A549 treated with dexamethasone at 1 μM for 4 hours (cell line): ENCODE data around the gene C1orf56. TPM values are rescaled to one million over a fixed set of nuclear protein-coding genes. Genes with fewer than 3 reads are reported as not detected.

Experiments used
- total RNA-seq: library from RNA; stranded (reverse); fragments of 200-300 nt; extraction: Qiagen RNA extraction; gene quantifications from 5 replicates; pipeline ENCODE4 v1.2.3, GENCODE V29; 2022

Gene C1orf56, protein sequence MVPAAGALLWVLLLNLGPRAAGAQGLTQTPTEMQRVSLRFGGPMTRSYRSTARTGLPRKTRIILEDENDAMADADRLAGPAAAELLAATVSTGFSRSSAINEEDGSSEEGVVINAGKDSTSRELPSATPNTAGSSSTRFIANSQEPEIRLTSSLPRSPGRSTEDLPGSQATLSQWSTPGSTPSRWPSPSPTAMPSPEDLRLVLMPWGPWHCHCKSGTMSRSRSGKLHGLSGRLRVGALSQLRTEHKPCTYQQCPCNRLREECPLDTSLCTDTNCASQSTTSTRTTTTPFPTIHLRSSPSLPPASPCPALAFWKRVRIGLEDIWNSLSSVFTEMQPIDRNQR
- 5.6 to 8.1 TPM (median 6.4 TPM) in 5 replicates for total RNA-seq

DNA sequence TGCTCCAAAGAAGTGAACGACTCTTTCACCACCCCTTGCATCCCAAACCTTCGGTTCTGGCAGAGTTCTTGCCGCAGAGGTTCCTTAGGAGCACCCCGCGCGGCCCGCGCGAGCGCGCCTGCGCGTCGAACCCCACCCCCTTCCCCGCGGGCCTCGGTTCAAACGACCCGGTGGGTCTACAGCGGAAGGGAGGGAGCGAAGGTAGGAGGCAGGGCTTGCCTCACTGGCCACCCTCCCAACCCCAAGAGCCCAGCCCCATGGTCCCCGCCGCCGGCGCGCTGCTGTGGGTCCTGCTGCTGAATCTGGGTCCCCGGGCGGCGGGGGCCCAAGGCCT, at the start of gene C1orf56:
Gene C1orf56, plus strand, starts transcription at position 161 of the 334 bp plus-strand sequence. Its CDS starts 97 bp downstream, at position 258.

DNA sequence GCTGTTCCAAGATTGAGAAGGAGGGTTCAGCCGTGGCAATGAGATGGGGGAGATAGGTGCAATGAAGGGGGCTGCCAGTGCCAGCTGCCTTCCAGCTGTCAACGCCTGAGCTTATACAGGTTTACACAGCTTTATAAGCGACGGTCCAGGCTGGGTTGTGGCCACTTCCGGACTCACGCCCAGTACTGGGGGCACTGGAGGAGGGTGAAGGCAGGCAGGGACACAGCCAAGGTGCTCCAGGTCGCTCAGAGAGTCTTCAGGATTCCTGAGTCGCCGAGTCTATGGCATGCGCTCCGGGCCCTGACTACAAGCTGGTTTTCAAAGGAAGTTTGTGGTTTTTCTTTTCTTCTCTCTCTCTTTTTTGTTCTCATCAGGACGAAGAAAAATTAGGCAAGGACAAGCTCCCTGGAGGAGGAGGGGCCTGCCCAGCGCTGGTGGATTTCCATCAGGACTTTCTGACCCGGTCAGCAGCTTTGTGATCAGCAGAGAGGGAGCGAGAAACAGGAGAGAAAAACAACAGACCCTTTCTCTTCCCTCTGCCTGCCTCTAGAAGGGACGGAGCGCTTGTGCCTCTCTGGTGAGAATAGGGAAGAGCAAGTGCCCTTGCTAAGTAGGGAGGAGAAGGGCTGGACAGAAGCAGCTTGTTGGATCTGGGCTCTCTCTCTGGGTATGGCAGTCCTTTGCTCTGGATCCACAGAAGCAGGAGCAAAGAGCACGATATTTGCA, 41.1 kb upstream of the C1orf56 start, which contains the start of gene MINDY1:
Gene MINDY1, minus strand, starts transcription at position 576 of the 726 bp plus-strand sequence. CDS start 4,285 bp downstream, outside the sequence.

GRCh38 chr1:151008244-151009205, 39.0 kb upstream of the C1orf56 start, which contains the start of gene PRUNE1:
Gene PRUNE1, plus strand, starts transcription at chr1:151008449. Its CDS starts 184 bp downstream, at chr1:151008633.

DNA sequence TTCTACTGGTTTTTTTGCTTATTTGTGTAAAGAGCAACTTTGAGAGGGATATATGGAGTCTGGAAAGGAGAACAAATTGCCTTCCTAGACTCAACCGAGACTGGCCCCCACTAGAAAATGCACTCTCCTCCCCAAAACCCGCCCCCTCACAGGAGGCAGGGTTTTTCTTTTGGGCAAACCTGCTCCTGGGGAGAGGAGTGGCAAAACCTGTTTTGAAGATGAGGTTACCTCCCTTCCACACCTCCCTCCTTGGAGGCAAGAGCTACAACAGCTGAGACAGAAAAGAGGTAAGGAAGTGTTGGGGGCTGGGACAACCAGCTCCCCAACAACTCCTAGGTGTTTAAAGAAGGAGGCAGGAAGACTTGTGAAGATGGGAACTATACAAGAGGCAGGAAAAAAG, 11.2 kb upstream of the C1orf56 start, which contains the start of gene BNIPL:
Gene BNIPL, plus strand, starts transcription at position 231 of the 400 bp plus-strand sequence. Its CDS starts 140 bp downstream, at position 371.

GRCh38 chr1:151059109-151060006, 11.8 kb downstream of the C1orf56 start, which contains the start of gene CDC42SE1:
Gene CDC42SE1, minus strand, starts transcription at chr1:151059622. Its CDS starts 3,892 bp downstream, at chr1:151055730.

GRCh38 chr1:151060007-151060656, 12.6 kb downstream of the C1orf56 start, which contains the start of gene MLLT11:
Gene MLLT11, plus strand, starts transcription at chr1:151060397. Its CDS starts 6,828 bp downstream, at chr1:151067225.

GRCh38 chr1:151070474-151071276, 23.1 kb downstream of the C1orf56 start, which contains the start of gene GABPB2:
Gene GABPB2, plus strand, starts transcription at chr1:151070761. Its CDS starts 17,429 bp downstream, at chr1:151088190.

Other genes with a start within 250 kb of the C1orf56 start
- gene CTSK, start 239.5 kb upstream of the C1orf56 start, total RNA-seq: 1.2 to 2.1 TPM (median 1.7 TPM) in 5 replicates
- 9.3 to 15.0 TPM (median 14.1 TPM) in 5 replicates for gene ARNT, start 171.2 kb upstream of the C1orf56 start, total RNA-seq
- not detected in 5 replicates for gene CTXND2, start 160.6 kb upstream of the C1orf56 start, total RNA-seq
- gene SETDB1, start 121.4 kb upstream of the C1orf56 start, total RNA-seq: 21.6 to 27.7 TPM (median 24.1 TPM) in 5 replicates
- 239 to 260 TPM (median 257 TPM) in 5 replicates for gene CERS2, start 72.9 kb upstream of the C1orf56 start, total RNA-seq
- gene ANXA9, start 65.5 kb upstream of the C1orf56 start, total RNA-seq: 0.71 to 1.2 TPM (median 0.89 TPM) in 5 replicates
- gene MINDY1, start 40.8 kb upstream of the C1orf56 start, total RNA-seq: 2.5 to 3.9 TPM (median 3.3 TPM) in 5 replicates
- 14.7 to 18.6 TPM (median 17.8 TPM) in 5 replicates for gene PRUNE1, start 39.3 kb upstream of the C1orf56 start, total RNA-seq
- 0.07 to 0.17 TPM (median 0.11 TPM) in 4 of 5 replicates, not detected in the other for gene BNIPL, start 11.2 kb upstream of the C1orf56 start, total RNA-seq
- 88.2 to 91.9 TPM (median 89.9 TPM) in 5 replicates for gene CDC42SE1, start 11.9 kb downstream of the C1orf56 start, total RNA-seq
- gene MLLT11, start 12.6 kb downstream of the C1orf56 start, total RNA-seq: 11.9 to 15.4 TPM (median 14.5 TPM) in 5 replicates
- 2.6 to 3.9 TPM (median 3.8 TPM) in 5 replicates for gene GABPB2, start 23.0 kb downstream of the C1orf56 start, total RNA-seq
- 1.5 to 2.3 TPM (median 1.5 TPM) in 5 replicates for gene SEMA6C, start 98.9 kb downstream of the C1orf56 start, total RNA-seq
- not detected in 5 replicates for gene TNFAIP8L2, start 108.9 kb downstream of the C1orf56 start, total RNA-seq
- gene LYSMD1, start 118.2 kb downstream of the C1orf56 start, total RNA-seq: 5.2 to 7.3 TPM (median 7.1 TPM) in 5 replicates
- 45.2 to 49.4 TPM (median 47.4 TPM) in 5 replicates for gene SCNM1, start 118.4 kb downstream of the C1orf56 start, total RNA-seq
- gene TMOD4, start 128.2 kb downstream of the C1orf56 start, total RNA-seq: 0.23 to 0.43 TPM (median 0.35 TPM) in 3 of 5 replicates, not detected in the others
- gene VPS72, start 142.4 kb downstream of the C1orf56 start, total RNA-seq: 49.1 to 77.7 TPM (median 52.5 TPM) in 5 replicates
- gene PIP5K1A, start 150.8 kb downstream of the C1orf56 start, total RNA-seq: 57.0 to 64.9 TPM (median 60.7 TPM) in 5 replicates
- gene PSMD4, start 207.0 kb downstream of the C1orf56 start, total RNA-seq: 173 to 199 TPM (median 198 TPM) in 5 replicates
- 11.3 to 15.1 TPM (median 13.2 TPM) in 5 replicates for gene ZNF687, start 234.5 kb downstream of the C1orf56 start, total RNA-seq